ENCODE results near the gene CA4. TPM values are rescaled to one million over a fixed set of nuclear protein-coding genes. Genes with fewer than 3 reads are reported as not detected.

CA4 gene
- total and polyA plus RNA-seq, 9 of the 15 experiments (the other 6 are each of a cell fraction or from before 2014, with no cell fraction given): 0.13 TPM; not detected in 7

DNA sequence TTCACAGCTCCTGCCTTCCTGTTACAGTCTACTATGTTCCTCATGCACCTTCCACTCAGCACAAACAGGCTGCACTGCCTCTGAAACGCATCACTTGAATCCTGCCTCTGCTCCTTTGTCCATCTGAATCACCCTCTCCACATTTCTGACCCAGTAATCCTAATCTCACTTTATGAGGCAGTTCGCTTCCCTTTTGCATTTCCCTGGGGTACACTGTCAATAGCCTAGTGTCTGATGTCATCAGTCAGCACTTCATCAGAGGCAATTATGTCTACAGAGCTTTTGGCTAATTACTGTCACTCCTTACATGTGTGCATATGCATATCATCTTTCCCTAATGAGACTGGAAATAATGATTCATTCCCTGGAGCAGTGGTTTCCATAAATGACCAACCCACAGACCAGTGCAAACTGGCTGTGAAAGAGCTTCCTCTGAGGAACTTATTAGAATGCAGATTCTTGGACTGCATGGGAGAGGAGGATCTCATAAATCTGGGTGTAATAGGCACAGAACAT, 23.6 kb downstream of the CA4 start (continued):
- TF ChIP-seq, protein P1, sequence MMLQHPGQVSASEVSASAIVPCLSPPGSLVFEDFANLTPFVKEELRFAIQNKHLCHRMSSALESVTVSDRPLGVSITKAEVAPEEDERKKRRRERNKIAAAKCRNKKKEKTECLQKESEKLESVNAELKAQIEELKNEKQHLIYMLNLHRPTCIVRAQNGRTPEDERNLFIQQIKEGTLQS (IDR thresholded peaks at IDR 0.05): peak; percentile 75
- TF ChIP-seq, protein P1 (CRISPR knock-in tag; conservative IDR thresholded peaks at IDR 0.05): no peak
- TF ChIP-seq, protein P2, sequence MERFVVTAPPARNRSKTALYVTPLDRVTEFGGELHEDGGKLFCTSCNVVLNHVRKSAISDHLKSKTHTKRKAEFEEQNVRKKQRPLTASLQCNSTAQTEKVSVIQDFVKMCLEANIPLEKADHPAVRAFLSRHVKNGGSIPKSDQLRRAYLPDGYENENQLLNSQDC (CRISPR knock-in tag; IDR thresholded peaks at IDR 0.05): no peak
- TF ChIP-seq MYC (IDR thresholded peaks at IDR 0.05; ENCODE audit: low read depth, low read length) (no peak), MYC (CRISPR knock-in tag; IDR thresholded peaks at IDR 0.05; ENCODE audit: borderline replicate concordance, low read depth) (no peak), NFIC (IDR thresholded peaks at IDR 0.05) (no peak), STAT5A (IDR thresholded peaks at IDR 0.05; ENCODE audit: borderline replicate concordance, low read length) (no peak), ATF1 (CRISPR knock-in tag; IDR thresholded peaks at IDR 0.05) (no peak), ATF1 (tag; IDR thresholded peaks at IDR 0.05) (no peak), SOX6 (IDR thresholded peaks at IDR 0.05) (no peak), MYBL2 (IDR thresholded peaks at IDR 0.05; ENCODE audit: low read depth) (no peak), MYBL2 (CRISPR knock-in tag; IDR thresholded peaks at IDR 0.05; ENCODE audit: borderline replicate concordance) (no peak), ATF7 (IDR thresholded peaks at IDR 0.05) (peak; percentile 59), JUND (IDR thresholded peaks at IDR 0.05; ENCODE audit: borderline replicate concordance, low read depth, low read length) (no peak), JUND (tag; IDR thresholded peaks at IDR 0.05; ENCODE audit: borderline replicate concordance, low read depth, low read length) (peak; percentile 58; the same call in 2 of the 3 replicates), TAF7 (tag; IDR thresholded peaks at IDR 0.05) (no peak), POLR3G (IDR thresholded peaks at IDR 0.05; ENCODE audit: extremely low read depth, insufficient read length, insufficient replicate concordance) (no peak), ASH1L (IDR thresholded peaks at IDR 0.05; ENCODE audit: borderline replicate concordance, low read depth, partially characterized antibody) (no peak), WHSC1 (IDR thresholded peaks at IDR 0.05; ENCODE audit: low read length) (no peak), ZNF174 (CRISPR knock-in tag; IDR thresholded peaks at IDR 0.05) (no peak), MBD2 (IDR thresholded peaks at IDR 0.05; ENCODE audit: borderline replicate concordance, low read depth) (no peak), EGR1 (conservative IDR thresholded peaks at IDR 0.05) (no peak)
- TF ChIP-seq, protein P3, sequence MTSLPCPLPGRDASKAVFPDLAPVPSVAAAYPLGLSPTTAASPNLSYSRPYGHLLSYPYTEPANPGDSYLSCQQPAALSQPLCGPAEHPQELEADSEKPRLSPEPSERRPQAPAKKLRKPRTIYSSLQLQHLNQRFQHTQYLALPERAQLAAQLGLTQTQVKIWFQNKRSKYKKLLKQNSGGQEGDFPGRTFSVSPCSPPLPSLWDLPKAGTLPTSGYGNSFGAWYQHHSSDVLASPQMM (CRISPR knock-in tag; IDR thresholded peaks at IDR 0.05): no peak
- TF ChIP-seq, protein P4, sequence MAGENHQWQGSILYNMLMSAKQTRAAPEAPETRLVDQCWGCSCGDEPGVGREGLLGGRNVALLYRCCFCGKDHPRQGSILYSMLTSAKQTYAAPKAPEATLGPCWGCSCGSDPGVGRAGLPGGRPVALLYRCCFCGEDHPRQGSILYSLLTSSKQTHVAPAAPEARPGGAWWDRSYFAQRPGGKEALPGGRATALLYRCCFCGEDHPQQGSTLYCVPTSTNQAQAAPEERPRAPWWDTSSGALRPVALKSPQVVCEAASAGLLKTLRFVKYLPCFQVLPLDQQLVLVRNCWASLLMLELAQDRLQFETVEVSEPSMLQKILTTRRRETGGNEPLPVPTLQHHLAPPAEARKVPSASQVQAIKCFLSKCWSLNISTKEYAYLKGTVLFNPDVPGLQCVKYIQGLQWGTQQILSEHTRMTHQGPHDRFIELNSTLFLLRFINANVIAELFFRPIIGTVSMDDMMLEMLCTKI (IDR thresholded peaks at IDR 0.05; ENCODE audit: partially characterized antibody): no peak
